Endothelial cell of umbilical vein (primary cell): ENCODE measurements around the gene SPDYE17.
"Not testable (repeated sequence)": the region's sequence is repeated elsewhere in the genome, so short reads cannot be mapped to it uniquely, and the experiment has no call there.

Experiments
- CTCF ChIP-seq, 2 donors: IDR thresholded peaks; 1 replicate in 1 of 2; 2 replicates in 1 of 2; pipeline ENCODE4 v1.5.1; 2011; ENCODE audit warnings: low read length in 2 of 2, mild to moderate bottlenecking in 2 of 2, moderate library complexity in 2 of 2, control low read depth in 1 of 2, inconsistent platforms in 1 of 2, low read depth in 1 of 2; ENCODE audit not compliant: insufficient read depth in 1 of 2; ENCODE audit errors: extremely low read depth in 1 of 2
- JUN ChIP-seq: IDR thresholded peaks from 2 replicates; pipeline ENCODE4 v1.6.1; 2011; ENCODE audit warnings: borderline replicate concordance, low read depth; ENCODE audit not compliant: insufficient read length, insufficient read depth
- MAX ChIP-seq: IDR thresholded peaks from 2 replicates; pipeline ENCODE4 v1.6.1; 2011; ENCODE audit not compliant: insufficient read depth, insufficient read length
- MYC ChIP-seq: IDR thresholded peaks from one replicate; pipeline ENCODE4 v1.6.1; 2011; ENCODE audit warnings: mild to moderate bottlenecking, low read depth, low read length
- POLR2A ChIP-seq: IDR thresholded peaks from 2 replicates; pipeline ENCODE4 v1.6.1; 2012; ENCODE audit warnings: low read depth, mild to moderate bottlenecking, control low read depth, low read length
- POLR2AphosphoS5 ChIP-seq: IDR thresholded peaks from 2 replicates; pipeline ENCODE4 v1.6.1; 2012; ENCODE audit warnings: low read depth, mild to moderate bottlenecking, control low read depth, low read length, moderate library complexity; ENCODE audit not compliant: insufficient read depth

- TF ChIP-seq POLR2A; POLR2AphosphoS5; CTCF (IDR thresholded peaks at IDR 0.05; ENCODE audit: extremely low read depth in 1 of 2, insufficient read depth in 1 of 2, low read depth in 1 of 2, low read length in 2 of 2); MAX; JUN; MYC: not testable (repeated sequence)
Measured at GRCh38 chr7:77062557-77062956, 30.4 kb upstream of the SPDYE17 start, which contains the start of gene SPDYE18.
